B cell (primary cell): ENCODE results near the gene CLCN2. TPM values are rescaled to one million over a fixed set of nuclear protein-coding genes. Genes with fewer than 3 reads are reported as not detected.

ENCODE experiments used
- ATAC-seq: fragments of 200-7000 bp; cut with Tn5 transposase; one replicate; pipeline ENCODE4 v1.10.0; 2021; ENCODE audit warnings: low read depth, mild to moderate bottlenecking, moderate number of reproducible peaks, moderate library complexity
- CTCF ChIA-PET: fragments of 350-600 bp; sonication (Branson Sonifier 250); formaldehyde crosslinking; loops from one replicate; lab custom pipeline; 2021; ENCODE audit warnings: antibody characterized with exemption, inconsistent platforms; lab: Charles Lee
- POLR2A ChIA-PET: fragments of 350-600 bp; sonication (Branson Sonifier 250); formaldehyde crosslinking; loops from one replicate; lab custom pipeline; 2021; ENCODE audit warnings: antibody characterized with exemption; lab: Charles Lee
- DNase-seq: peaks from one replicate; pipeline ENCODE4 v3.0.0; 2013
- H2AFZ ChIP-seq: 2 replicates; pipeline ENCODE4 v1.6.1; 2012; ENCODE audit warnings: mild to moderate bottlenecking, low read depth, low read length; ENCODE audit not compliant: insufficient read depth, poor library complexity, severe bottlenecking
- H3K27ac ChIP-seq, 2 donors: 1 replicate in 1 of 2; 2 replicates in 1 of 2; pipeline ENCODE4 v1.5.1; 2012 to 2013; ENCODE audit warnings: low read length in 2 of 2, mild to moderate bottlenecking in 2 of 2, moderate library complexity in 1 of 2
- H3K27me3 ChIP-seq, 4 experiments: fragments of 200-600 bp in 1 of 4; sonication (generic) in 1 of 4; replicated peaks in 1 of 4; 1 replicate in 2 of 4; 2 replicates in 2 of 4; pipeline versions ENCODE4 v1.6.1 to v1.7.0; 2013 to 2016; ENCODE audit warnings: low read length in 3 of 4, mild to moderate bottlenecking in 2 of 4, mixed read lengths in 1 of 4, moderate library complexity in 1 of 4; ENCODE audit not compliant: insufficient read depth in 4 of 4, control insufficient read depth in 3 of 4; ENCODE audit errors: control extremely low read depth in 1 of 4
- H3K36me3 ChIP-seq, 2 experiments: replicated peaks in 1 of 2; 1 replicate in 1 of 2; 2 replicates in 1 of 2; pipeline versions ENCODE4 v1.6.1 to v1.7.1; 2013; ENCODE audit warnings: low read length in 1 of 2; ENCODE audit not compliant: insufficient read depth in 2 of 2, control insufficient read depth in 1 of 2; ENCODE audit errors: control extremely low read depth in 1 of 2, extremely low read depth in 1 of 2
- H3K4me1 ChIP-seq, 2 donors: fragments of 200-600 bp in 1 of 2; sonication (generic) in 1 of 2; 1 replicate in 1 of 2; 2 replicates in 1 of 2; pipeline versions ENCODE4 v1.5.1 to v1.6.1; 2013 to 2017; ENCODE audit warnings: low read length in 2 of 2; ENCODE audit not compliant: control insufficient read depth in 2 of 2, insufficient read depth in 2 of 2
- H3K4me2 ChIP-seq: replicated peaks from 2 replicates; pipeline ENCODE3; 2012; ENCODE audit warnings: mild to moderate bottlenecking, low read depth, low read length; ENCODE audit not compliant: poor library complexity, severe bottlenecking
- H3K4me3 ChIP-seq, 5 experiments: fragments of 200-600 bp in 1 of 5; sonication (generic) in 1 of 5; 1 replicate in 3 of 5; 2 replicates in 2 of 5; pipeline versions ENCODE4 v1.5.1 to v1.7.0; 2011 to 2016; ENCODE audit warnings: low read length in 4 of 5, mild to moderate bottlenecking in 4 of 5, low read depth in 2 of 5, control low read depth in 1 of 5, moderate library complexity in 1 of 5; ENCODE audit not compliant: insufficient read depth in 1 of 5; ENCODE audit errors: control extremely low read depth in 1 of 5, extremely low read depth in 1 of 5
- H3K79me2 ChIP-seq: fragments of 200-600 bp; sonication (generic); one replicate; pipeline ENCODE4 v1.6.0; 2016; ENCODE audit warnings: low read length; ENCODE audit not compliant: control insufficient read depth, insufficient read depth
- H3K9ac ChIP-seq: fragments of 200-600 bp; sonication (generic); 2 replicates; pipeline ENCODE4 v1.6.1; 2017; ENCODE audit warnings: mild to moderate bottlenecking, low read length, moderate library complexity
- H3K9me3 ChIP-seq, 3 donors: one replicate each; pipeline versions ENCODE4 v1.6.1 to v1.7.1; 2013; ENCODE audit warnings: low read length in 2 of 3; ENCODE audit not compliant: control insufficient read depth in 2 of 3, insufficient read depth in 1 of 3; ENCODE audit errors: control extremely low read depth in 1 of 3
- H4K20me1 ChIP-seq: 2 replicates; pipeline ENCODE4 v1.6.0; 2012; ENCODE audit warnings: mild to moderate bottlenecking, low read length; ENCODE audit not compliant: insufficient read depth, control insufficient read depth, poor library complexity, severe bottlenecking
- H3K27ac Mint-ChIP-seq: one replicate; pipeline ENCODE4 v1.8.0; 2021; ENCODE audit warnings: mixed read lengths
- H3K27me3 Mint-ChIP-seq: one replicate; pipeline ENCODE4 v1.8.0; 2021; ENCODE audit warnings: mixed read lengths
- H3K4me1 Mint-ChIP-seq: one replicate; pipeline ENCODE4 v1.8.0; 2021; ENCODE audit warnings: mixed read lengths
- H3K4me3 Mint-ChIP-seq: one replicate; pipeline ENCODE4 v1.8.0; 2021; ENCODE audit warnings: mixed read lengths
- H3K9me3 Mint-ChIP-seq: one replicate; pipeline ENCODE4 v1.8.0; 2022; ENCODE audit warnings: mixed read lengths; ENCODE audit not compliant: insufficient read depth
- EZH2 ChIP-seq: IDR thresholded peaks from 2 replicates; pipeline ENCODE4 v1.6.1; 2012; ENCODE audit warnings: borderline replicate concordance, low read depth, mild to moderate bottlenecking, moderate library complexity, low read length; ENCODE audit not compliant: insufficient read depth, poor library complexity, severe bottlenecking
- WGBS: methylation state at CpG from one replicate; pipeline ENCODE4 v1.1.5; 2013; ENCODE audit warnings: missing lambda C conversion rate; ENCODE audit not compliant: insufficient coverage; 5-methylcytosine and 5-hydroxymethylcytosine counted together
- intact Hi-C: fragments of 100-400 bp; cut with micrococcal nuclease; formaldehyde crosslinking; loops from one replicate; pipeline ENCODE4 v1.10.0; 2022
- polyA plus RNA-seq: library from polyadenylated mRNA; depleted of rRNA; stranded (reverse); fragments of >200 nt; gene quantifications from 2 replicates; pipeline ENCODE4 v1.2.3, GENCODE V29; 2012
- total RNA-seq, 2 donors: library from RNA; stranded (reverse); fragments of 120-200 nt in 1 of 2; gene quantifications; 1 replicate in 1 of 2; 2 replicates in 1 of 2; pipeline versions ENCODE4 v1.2.3 to v1.2.4, GENCODE V29; 2013 to 2022
- TF ChIP-seq, protein P1 (sequence below): fragments of 200-600 bp; IDR thresholded peaks from one replicate; pipeline ENCODE4 v1.8.0; 2022; ENCODE audit warnings: antibody characterized with exemption, mild to moderate bottlenecking

Gene CLCN2
- total and polyA plus RNA-seq, 2 donors (not counting 1 experiment from before 2014, with no cell fraction given): 6.1 to 8.1 TPM

DNA sequence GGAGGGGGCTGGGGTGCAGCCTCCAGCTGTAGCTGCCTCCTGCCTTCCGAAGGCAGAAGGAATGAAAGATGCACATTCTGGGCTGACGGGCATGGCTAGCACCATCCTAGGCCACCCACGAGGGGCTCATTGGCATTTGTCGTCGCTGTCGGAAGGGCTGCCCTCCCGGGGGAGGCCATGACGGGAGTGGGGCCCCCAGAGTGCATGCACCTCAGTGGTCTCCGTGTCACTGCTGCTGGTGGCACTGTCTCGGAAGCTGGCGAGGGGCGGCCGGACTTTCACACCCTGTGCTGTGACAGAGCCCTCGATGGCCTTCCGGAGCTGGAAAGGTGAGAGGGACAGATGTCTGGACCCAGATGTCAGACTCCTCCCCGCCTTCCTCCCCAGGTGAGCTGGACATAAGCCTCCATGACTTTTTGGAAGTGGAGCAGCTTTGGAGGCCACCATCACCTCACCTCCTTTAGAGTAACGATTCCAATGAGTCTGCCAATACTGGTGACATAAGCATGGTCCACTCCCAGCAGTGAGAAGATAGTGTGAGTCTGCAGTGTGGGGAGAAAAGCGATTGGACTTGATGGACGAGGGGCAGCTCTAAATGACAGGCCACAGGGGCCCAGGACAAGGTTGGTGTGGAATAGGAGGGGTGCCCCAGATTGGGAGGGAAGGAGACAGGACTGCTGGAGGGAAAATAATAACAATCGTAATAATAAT is 14.8 kb downstream of the CLCN2 start:
- H3K36me3 ChIP-seq: peaks cover 0 to 4% of the 10 kb centered on the region in 2 experiments
- H2AFZ ChIP-seq: no peak overlapping the region
- H3K9me3 ChIP-seq: no peaks in the 10 kb centered on the region
- DNase-seq (no peak), ATAC-seq (no peak)
- no peak overlapping the region for H3K9ac ChIP-seq
- Mint-ChIP-seq H3K27me3 (no peaks in the 10 kb centered on the region), H3K27ac (no peak overlapping the region), H3K9me3 (no peaks in the 10 kb centered on the region), H3K4me3 (no peak overlapping the region), H3K4me1 (no peaks in the 10 kb centered on the region)
- WGBS: 98% methylated on average over 18 of the region's 20 CpGs
- TF ChIP-seq, protein P1, sequence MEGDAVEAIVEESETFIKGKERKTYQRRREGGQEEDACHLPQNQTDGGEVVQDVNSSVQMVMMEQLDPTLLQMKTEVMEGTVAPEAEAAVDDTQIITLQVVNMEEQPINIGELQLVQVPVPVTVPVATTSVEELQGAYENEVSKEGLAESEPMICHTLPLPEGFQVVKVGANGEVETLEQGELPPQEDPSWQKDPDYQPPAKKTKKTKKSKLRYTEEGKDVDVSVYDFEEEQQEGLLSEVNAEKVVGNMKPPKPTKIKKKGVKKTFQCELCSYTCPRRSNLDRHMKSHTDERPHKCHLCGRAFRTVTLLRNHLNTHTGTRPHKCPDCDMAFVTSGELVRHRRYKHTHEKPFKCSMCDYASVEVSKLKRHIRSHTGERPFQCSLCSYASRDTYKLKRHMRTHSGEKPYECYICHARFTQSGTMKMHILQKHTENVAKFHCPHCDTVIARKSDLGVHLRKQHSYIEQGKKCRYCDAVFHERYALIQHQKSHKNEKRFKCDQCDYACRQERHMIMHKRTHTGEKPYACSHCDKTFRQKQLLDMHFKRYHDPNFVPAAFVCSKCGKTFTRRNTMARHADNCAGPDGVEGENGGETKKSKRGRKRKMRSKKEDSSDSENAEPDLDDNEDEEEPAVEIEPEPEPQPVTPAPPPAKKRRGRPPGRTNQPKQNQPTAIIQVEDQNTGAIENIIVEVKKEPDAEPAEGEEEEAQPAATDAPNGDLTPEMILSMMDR: no peak
- no peak for TF ChIP-seq EZH2
- no peak overlapping the region for H3K4me3 ChIP-seq
- no peaks in the 10 kb centered on the region for H3K27me3 ChIP-seq
- H3K79me2 ChIP-seq: no peaks in the 10 kb centered on the region
- CTCF ChIA-PET: no interaction called here
- no peaks in the 10 kb centered on the region for H3K4me1 ChIP-seq
- intact Hi-C loops: no loop called here
- no peak overlapping the region for H3K4me2 ChIP-seq
- POLR2A ChIA-PET: no interaction called here
- H4K20me1 ChIP-seq: no peaks in the 10 kb centered on the region
- H3K27ac ChIP-seq: no peak overlapping the region

- Histone ChIP-seq H3K4me3 (no peak overlapping the region), H3K27me3 (no peaks in the 10 kb centered on the region), H3K9me3 (no peaks in the 10 kb centered on the region), H3K9ac (no peak overlapping the region), H3K36me3 (peaks cover 0 to 4% of the 10 kb centered on the region in 2 experiments), H3K79me2 (no peaks in the 10 kb centered on the region), H3K4me2 (no peak overlapping the region), H2AFZ (no peak overlapping the region), H3K27ac (no peak overlapping the region), H4K20me1 (no peaks in the 10 kb centered on the region), H3K4me1 (no peaks in the 10 kb centered on the region)
- ATAC-seq (peak; percentile 24), DNase-seq (no peak)
- intact Hi-C loops: no loop called here
- ChIA-PET CTCF (interaction anchor here (0.7 to 1.1 kb wide), 3 partner anchors 8 to 450 kb away, joined by 3 to 4 read pairs (median 3); no protein-coding TSS in a partner anchor), POLR2A (no interaction called here)
- Mint-ChIP-seq H3K27me3 (no peaks in the 10 kb centered on the region), H3K9me3 (no peaks in the 10 kb centered on the region), H3K4me3 (no peak overlapping the region), H3K4me1 (no peaks in the 10 kb centered on the region), H3K27ac (no peak overlapping the region)
- WGBS: 80% methylated on average over 10 of the region's 14 CpGs
- TF ChIP-seq EZH2: no peak
- TF ChIP-seq, protein P1: no peak
Measured at GRCh38 chr3:184345317-184346144, 15.9 kb downstream of the CLCN2 start.
